PFSK-1 (cell line): Measurements from ENCODE around the gene SRD5A3.

Experiments used
- POLR2AphosphoS5 ChIP-seq: IDR thresholded peaks from 2 replicates; pipeline ENCODE4 v1.6.1; 2012; ENCODE audit warnings: low read depth, mild to moderate bottlenecking, control low read depth, low read length, moderate library complexity
- REST ChIP-seq, 2 experiments: IDR thresholded peaks; 2 replicates each; pipeline versions ENCODE4 v1.6.1 to v1.8.0; 2011 to 2012; ENCODE audit warnings: low read depth in 2 of 2, low read length in 2 of 2, control low read depth in 1 of 2, inconsistent platforms in 1 of 2, mild to moderate bottlenecking in 1 of 2, moderate library complexity in 1 of 2; ENCODE audit not compliant: insufficient read depth in 1 of 2
- SIN3A ChIP-seq: IDR thresholded peaks from 2 replicates; pipeline ENCODE4 v1.6.1; 2012; ENCODE audit warnings: mild to moderate bottlenecking, low read length, moderate library complexity, borderline replicate concordance; ENCODE audit not compliant: insufficient read depth
- TAF1 ChIP-seq: IDR thresholded peaks from 2 replicates; pipeline ENCODE4 v1.6.1; 2012; ENCODE audit warnings: low read length, control low read depth, borderline replicate concordance; ENCODE audit not compliant: insufficient read depth

- TF ChIP-seq REST (IDR thresholded peaks at IDR 0.05; ENCODE audit: insufficient read depth in 1 of 2, low read depth in 2 of 2, low read length in 2 of 2) (no peak), TAF1 (no peak), POLR2AphosphoS5 (no peak), SIN3A (no peak)
These were observed 12.2 kb downstream of the SRD5A3 start for GRCh38 chr4:55358246-55358645.
